OCI-LY1 (cell line): ENCODE results near the gene PBX1.

ENCODE experiments used
- H2AFZ ChIP-seq: fragments of 200-600 bp; sonication (generic), shearing (Covaris generic); 2 replicates; pipeline ENCODE4 v1.6.0; 2014; ENCODE audit warnings: antibody characterized with exemption, mild to moderate bottlenecking, low read length
- H3F3A ChIP-seq: fragments of 200-600 bp; sonication (generic), shearing (Covaris generic); 2 replicates; pipeline ENCODE4 v1.6.0; 2014; ENCODE audit warnings: mild to moderate bottlenecking, antibody characterized with exemption, low read length, moderate library complexity; ENCODE audit not compliant: insufficient read depth
- H3K27ac ChIP-seq: fragments of 200-600 bp; sonication (generic); 2 replicates; pipeline ENCODE4 v1.5.1; 2014; ENCODE audit warnings: low read length, mixed run types, mild to moderate bottlenecking, low read depth; ENCODE audit not compliant: poor library complexity, severe bottlenecking
- H3K27me3 ChIP-seq: fragments of 200-600 bp; sonication (generic); 2 replicates; pipeline ENCODE4 v1.6.0; 2014; ENCODE audit warnings: antibody characterized with exemption, mild to moderate bottlenecking, low read length, moderate library complexity; ENCODE audit not compliant: insufficient read depth
- H3K36me3 ChIP-seq: fragments of 200-600 bp; sonication (generic); 2 replicates; pipeline ENCODE4 v1.6.1; 2014; ENCODE audit warnings: mild to moderate bottlenecking, antibody characterized with exemption, low read length, moderate library complexity, mixed read lengths; ENCODE audit not compliant: insufficient read depth
- H3K4me1 ChIP-seq: fragments of 200-600 bp; sonication (generic); 2 replicates; pipeline ENCODE4 v1.5.1; 2014; ENCODE audit warnings: mild to moderate bottlenecking, low read length, moderate library complexity; ENCODE audit not compliant: insufficient read depth, severe bottlenecking
- H3K4me2 ChIP-seq: fragments of 200-600 bp; sonication (generic), shearing (Covaris generic); 2 replicates; pipeline ENCODE4 v1.6.1; 2014; ENCODE audit warnings: low read length
- H3K4me3 ChIP-seq: fragments of 200-600 bp; sonication (generic); 2 replicates; pipeline ENCODE4 v1.5.1; 2014; ENCODE audit warnings: low read length, low read depth, mild to moderate bottlenecking, mixed read lengths; ENCODE audit not compliant: poor library complexity, severe bottlenecking
- H3K79me2 ChIP-seq: fragments of 200-600 bp; shearing (Covaris generic); 2 replicates; pipeline ENCODE4 v1.6.1; 2016; ENCODE audit warnings: mixed run types, low read length, mixed read lengths; ENCODE audit not compliant: insufficient read depth
- H3K9ac ChIP-seq: fragments of 200-600 bp; sonication (generic), shearing (Covaris generic); 2 replicates; pipeline ENCODE4 v1.6.1; 2014; ENCODE audit warnings: mild to moderate bottlenecking, low read length, mixed read lengths
- H3K9me2 ChIP-seq: fragments of 200-600 bp; sonication (generic), shearing (Covaris generic); 2 replicates; pipeline ENCODE4 v1.6.1; 2014; ENCODE audit warnings: low read depth, mild to moderate bottlenecking, low read length, mixed read lengths
- H3K9me3 ChIP-seq: fragments of 200-600 bp; shearing (Covaris generic); 2 replicates; pipeline ENCODE4 v1.6.1; 2014; ENCODE audit warnings: low read length, mixed read lengths
- H4K20me1 ChIP-seq: fragments of 200-600 bp; sonication (generic), shearing (Covaris generic); 2 replicates; pipeline ENCODE4 v1.6.0; 2016; ENCODE audit warnings: mild to moderate bottlenecking, low read length; ENCODE audit not compliant: insufficient read depth
- CTCF ChIP-seq: fragments of 200-600 bp; sonication (generic), shearing (Covaris generic); IDR thresholded peaks from 2 replicates; pipeline ENCODE4 v1.5.1; 2017; ENCODE audit warnings: mild to moderate bottlenecking, antibody characterized with exemption, low read length, moderate library complexity, mixed read lengths
- EZH2 ChIP-seq: fragments of 200-600 bp; sonication (generic), shearing (Covaris generic); IDR thresholded peaks from 2 replicates; pipeline ENCODE4 v1.8.0; 2017; ENCODE audit warnings: borderline replicate concordance, mixed run types, mild to moderate bottlenecking, antibody characterized with exemption, low read length, moderate library complexity, mixed read lengths

The PBX1 gene

GRCh38 chr1:164587617-164588501, 28.9 kb downstream of the PBX1 start:
- Histone ChIP-seq H3K79me2 (no peaks in the 10 kb centered on the region), H3K27me3 (no peaks in the 10 kb centered on the region), H4K20me1 (no peaks in the 10 kb centered on the region), H3F3A (no peaks in the 10 kb centered on the region), H3K9ac (no peak overlapping the region), H3K9me2 (no peaks in the 10 kb centered on the region), H3K4me1 (no peaks in the 10 kb centered on the region), H3K4me3 (no peak overlapping the region), H3K36me3 (no peaks in the 10 kb centered on the region), H3K27ac (no peak overlapping the region), H2AFZ (no peak overlapping the region), H3K4me2 (no peak overlapping the region), H3K9me3 (no peaks in the 10 kb centered on the region)
- TF ChIP-seq EZH2 (no peak), CTCF (no peak)

GRCh38 chr1:164588516-164589341, 29.7 kb downstream of the PBX1 start:
- H3K4me1 ChIP-seq, result no peaks in the 10 kb centered on the region
- no peaks in the 10 kb centered on the region for H4K20me1 ChIP-seq
- no peak overlapping the region for H3K9ac ChIP-seq
- H3K4me3 ChIP-seq, result no peak overlapping the region
- H3K9me3 ChIP-seq, result no peaks in the 10 kb centered on the region
- no peaks in the 10 kb centered on the region for H3K79me2 ChIP-seq
- no peaks in the 10 kb centered on the region for H3K36me3 ChIP-seq
- no peak overlapping the region for H3K4me2 ChIP-seq
- no peaks in the 10 kb centered on the region for H3F3A ChIP-seq
- no peak overlapping the region for H3K27ac ChIP-seq
- no peaks in the 10 kb centered on the region for H3K27me3 ChIP-seq
- H3K9me2 ChIP-seq, result no peaks in the 10 kb centered on the region
- no peak overlapping the region for H2AFZ ChIP-seq
- TF ChIP-seq CTCF (no peak), EZH2 (no peak)

- no peak overlapping the region for H3K4me2 ChIP-seq
- no peak overlapping the region for H3K4me3 ChIP-seq
- no peaks in the 10 kb centered on the region for H3K9me3 ChIP-seq
- H3K79me2 ChIP-seq, result no peaks in the 10 kb centered on the region
- H4K20me1 ChIP-seq, result no peaks in the 10 kb centered on the region
- no peaks in the 10 kb centered on the region for H3F3A ChIP-seq
- no peaks in the 10 kb centered on the region for H3K9me2 ChIP-seq
- H3K9ac ChIP-seq, result no peak overlapping the region
- no peak overlapping the region for H2AFZ ChIP-seq
- no peaks in the 10 kb centered on the region for H3K27me3 ChIP-seq
- H3K4me1 ChIP-seq, result no peaks in the 10 kb centered on the region
- H3K27ac ChIP-seq, result no peak overlapping the region
- no peaks in the 10 kb centered on the region for H3K36me3 ChIP-seq
- TF ChIP-seq CTCF (no peak), EZH2 (no peak)
Measured at GRCh38 chr1:164589408-164589807, 30.4 kb downstream of the PBX1 start.
